H9 (cell line): Measurements from ENCODE around the gene FGD5. TPM values are rescaled to one million over a fixed set of nuclear protein-coding genes. Genes with fewer than 3 reads are reported as not detected.

Experiments
- DNase-seq: peaks from one replicate; pipeline ENCODE4 v3.0.0-alpha.2; 2017
- H2AFZ ChIP-seq: one replicate; pipeline ENCODE4 v1.6.1; 2013; ENCODE audit warnings: mild to moderate bottlenecking, low read length, control low read depth, moderate library complexity
- H2AK5ac ChIP-seq: 2 replicates; pipeline ENCODE4 v1.6.1; 2013; ENCODE audit warnings: low read length, control low read depth, mixed read lengths; ENCODE audit not compliant: insufficient read length
- H2BK120ac ChIP-seq: one replicate; pipeline ENCODE4 v1.6.1; 2013; ENCODE audit warnings: low read depth, mild to moderate bottlenecking, low read length, control low read depth, inconsistent platforms; ENCODE audit not compliant: poor library complexity, severe bottlenecking
- H2BK12ac ChIP-seq: 2 replicates; pipeline ENCODE4 v1.6.1; 2013; ENCODE audit warnings: low read length, control low read depth, mixed read lengths, low read depth; ENCODE audit not compliant: insufficient read length
- H2BK15ac ChIP-seq: 2 replicates; pipeline ENCODE4 v1.6.1; 2013; ENCODE audit warnings: low read depth, low read length, control low read depth
- H2BK20ac ChIP-seq: one replicate; pipeline ENCODE4 v1.6.1; 2013; ENCODE audit warnings: low read depth, mild to moderate bottlenecking, low read length, control low read depth, inconsistent platforms; ENCODE audit not compliant: poor library complexity, severe bottlenecking
- H2BK5ac ChIP-seq: 2 replicates; pipeline ENCODE4 v1.6.1; 2013; ENCODE audit warnings: low read length, control low read depth, mixed read lengths; ENCODE audit not compliant: insufficient read length
- H3K14ac ChIP-seq: 2 replicates; pipeline ENCODE4 v1.6.1; 2013; ENCODE audit warnings: low read length, control low read depth; ENCODE audit not compliant: insufficient read depth
- H3K18ac ChIP-seq: 2 replicates; pipeline ENCODE4 v1.6.1; 2013; ENCODE audit warnings: low read depth, mild to moderate bottlenecking, mixed read lengths, low read length, control low read depth; ENCODE audit not compliant: insufficient read length
- H3K23ac ChIP-seq: 2 replicates; pipeline ENCODE4 v1.6.1; 2013; ENCODE audit warnings: low read length, control low read depth, mixed read lengths, low read depth; ENCODE audit not compliant: insufficient read length
- H3K23me2 ChIP-seq: 2 replicates; pipeline ENCODE4 v1.6.1; 2013; ENCODE audit warnings: low read depth, mild to moderate bottlenecking, mixed read lengths, low read length, control low read depth; ENCODE audit not compliant: insufficient read length, poor library complexity, severe bottlenecking
- H3K27ac ChIP-seq: 2 replicates; pipeline ENCODE4 v1.5.1; 2013; ENCODE audit warnings: low read length, control low read depth, mixed read lengths, low read depth; ENCODE audit not compliant: insufficient read length
- H3K27me3 ChIP-seq: 2 replicates; pipeline ENCODE4 v1.6.1; 2013; ENCODE audit warnings: low read length, control low read depth, inconsistent platforms; ENCODE audit not compliant: insufficient read depth
- H3K4ac ChIP-seq: 2 replicates; pipeline ENCODE4 v1.6.1; 2013; ENCODE audit warnings: low read depth, mild to moderate bottlenecking, control low read depth, inconsistent platforms, low read length, moderate library complexity
- H3K4me1 ChIP-seq: 2 replicates; pipeline ENCODE4 v1.6.1; 2013; ENCODE audit warnings: low read length, control low read depth, inconsistent platforms; ENCODE audit not compliant: insufficient read depth
- H3K4me2 ChIP-seq: 2 replicates; pipeline ENCODE4 v1.6.1; 2013; ENCODE audit warnings: low read length, control low read depth, mixed read lengths; ENCODE audit not compliant: insufficient read length, insufficient read depth
- H3K56ac ChIP-seq: 2 replicates; pipeline ENCODE4 v1.6.1; 2013; ENCODE audit warnings: low read depth, mild to moderate bottlenecking, mixed read lengths, low read length, control low read depth; ENCODE audit not compliant: insufficient read length
- H3K79me1 ChIP-seq: 2 replicates; pipeline ENCODE4 v1.6.1; 2013; ENCODE audit warnings: low read depth, mild to moderate bottlenecking, moderate library complexity, low read length, control low read depth, inconsistent platforms; ENCODE audit not compliant: insufficient read depth, poor library complexity, severe bottlenecking
- H3K79me2 ChIP-seq: 2 replicates; pipeline ENCODE4 v1.6.1; 2013; ENCODE audit warnings: low read length, control low read depth, inconsistent platforms; ENCODE audit not compliant: insufficient read depth
- H3K9ac ChIP-seq: 2 replicates; pipeline ENCODE4 v1.6.1; 2013; ENCODE audit warnings: low read length, control low read depth, mixed read lengths; ENCODE audit not compliant: insufficient read length; ENCODE audit errors: extremely low read depth
- H3K9me3 ChIP-seq: one replicate; pipeline ENCODE4 v1.6.1; 2013; ENCODE audit warnings: low read depth, low read length, inconsistent platforms; ENCODE audit not compliant: control insufficient read depth
- H3T11ph ChIP-seq: one replicate; pipeline ENCODE4 v1.6.1; 2013; ENCODE audit warnings: mild to moderate bottlenecking, low read length, control low read depth, inconsistent platforms
- H4K20me1 ChIP-seq: one replicate; pipeline ENCODE4 v1.6.1; 2013; ENCODE audit not compliant: control insufficient read depth, insufficient read length, insufficient read depth
- H4K5ac ChIP-seq: 2 replicates; pipeline ENCODE4 v1.6.1; 2013; ENCODE audit warnings: low read depth, mild to moderate bottlenecking, mixed read lengths, low read length, control low read depth; ENCODE audit not compliant: insufficient read length
- H4K8ac ChIP-seq: replicated peaks from 2 replicates; pipeline ENCODE4 v1.6.1; 2013; ENCODE audit warnings: low read length, control low read depth, mixed read lengths, low read depth; ENCODE audit not compliant: insufficient read length
- H4K91ac ChIP-seq: 2 replicates; pipeline ENCODE4 v1.6.1; 2013; ENCODE audit warnings: low read depth, mild to moderate bottlenecking, moderate library complexity, mixed read lengths, low read length, control low read depth; ENCODE audit not compliant: insufficient read length
- H3K27ac Mint-ChIP-seq, 3 experiments: 2 replicates in 2 of 3; 3 replicates in 1 of 3; pipeline ENCODE4 v1.8.0; 2020 to 2021; ENCODE audit warnings: mixed read lengths in 3 of 3, mild to moderate bottlenecking in 1 of 3, moderate library complexity in 1 of 3
- H3K27me3 Mint-ChIP-seq: 2 replicates; pipeline ENCODE4 v1.8.0; 2021; ENCODE audit warnings: low read depth, mild to moderate bottlenecking, moderate library complexity, mixed read lengths
- H3K36me3 Mint-ChIP-seq, 3 experiments: 2 replicates in 2 of 3; 3 replicates in 1 of 3; pipeline ENCODE4 v1.8.0; 2020 to 2021; ENCODE audit warnings: low read depth in 3 of 3, mixed read lengths in 3 of 3; ENCODE audit not compliant: insufficient read depth in 1 of 3
- H3K4me1 Mint-ChIP-seq, 2 experiments: 2 replicates each; pipeline ENCODE4 v1.8.0; 2020; ENCODE audit warnings: mixed read lengths in 2 of 2
- H3K4me3 Mint-ChIP-seq, 2 experiments: 2 replicates in 1 of 2; 3 replicates in 1 of 2; pipeline ENCODE4 v1.8.0; 2020 to 2021; ENCODE audit warnings: mild to moderate bottlenecking in 2 of 2, mixed read lengths in 2 of 2, moderate library complexity in 1 of 2
- H3K9me3 Mint-ChIP-seq, 2 experiments: 2 replicates in 1 of 2; 3 replicates in 1 of 2; pipeline ENCODE4 v1.8.0; 2020; ENCODE audit warnings: mild to moderate bottlenecking in 2 of 2, mixed read lengths in 2 of 2, moderate library complexity in 1 of 2
- CTCF ChIP-seq: fragments of 200-600 bp; sonication (generic); conservative IDR thresholded peaks from 3 replicates; pipeline ENCODE4 v1.8.0; 2021; ENCODE audit warnings: antibody characterized with exemption, mild to moderate bottlenecking
- WGBS: extraction: QIAGEN DNeasy Blood & Tissue Kit; methylation state at CpG from one replicate; pipeline ENCODE4 v1.1.7; 2013; ENCODE audit warnings: missing lambda C conversion rate, low lambda C conversion rate, mixed read lengths; ENCODE audit not compliant: insufficient read length; ENCODE audit errors: extremely low coverage; 5-methylcytosine and 5-hydroxymethylcytosine counted together
- total RNA-seq: library from RNA; stranded (reverse); gene quantifications from 2 replicates; pipeline ENCODE4 v1.2.1, GENCODE V29; 2021

The FGD5 gene
- total RNA-seq, 1 experiment from 2014 or later, result 7.8 TPM

DNA sequence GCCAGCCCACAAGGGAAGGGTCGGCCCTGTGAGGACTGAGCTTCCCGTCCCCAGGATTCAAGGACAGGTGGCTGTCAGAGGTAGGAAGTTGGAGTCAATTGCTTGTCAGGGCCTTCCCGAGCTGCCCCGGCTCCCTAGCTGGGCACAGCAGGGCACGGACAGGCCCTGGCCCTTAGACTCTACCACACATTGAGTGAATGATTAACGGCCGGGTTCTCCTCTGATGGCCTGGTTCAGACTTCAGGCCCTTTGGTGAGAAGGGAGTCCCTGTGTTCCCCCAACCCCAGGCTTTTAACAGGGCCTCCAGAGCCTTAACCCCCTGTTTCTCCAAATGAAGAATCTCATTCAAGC, 16.4 kb upstream of the FGD5 start:
- H2AK5ac ChIP-seq, result no peak overlapping the region

More for the DNA sequence above, 16.4 kb upstream of the FGD5 start:
- Histone ChIP-seq H4K5ac (no peak overlapping the region), H2BK15ac (no peak overlapping the region), H3K23ac (no peak overlapping the region), H2BK20ac (no peak overlapping the region), H2BK12ac (no peak overlapping the region), H3K79me1 (no peaks in the 10 kb centered on the region), H3K4me2 (no peak overlapping the region), H3K56ac (no peak overlapping the region), H3K4me1 (no peaks in the 10 kb centered on the region), H3K14ac (no peak overlapping the region), H3K4ac (no peak overlapping the region), H2BK120ac (no peak overlapping the region), H3T11ph (no peak overlapping the region), H4K20me1 (no peaks in the 10 kb centered on the region), H3K18ac (no peak overlapping the region), H4K91ac (no peak overlapping the region), H2AFZ (no peak overlapping the region), H3K79me2 (no peaks in the 10 kb centered on the region), H3K9ac (no peak overlapping the region), H4K8ac (no peak overlapping the region), H3K23me2 (no peaks in the 10 kb centered on the region), H2BK5ac (no peak overlapping the region), H3K27ac (no peak overlapping the region), H3K9me3 (no peaks in the 10 kb centered on the region), H3K27me3 (no peaks in the 10 kb centered on the region; the same call in 1 of the 2 replicates)
- Mint-ChIP-seq H3K27ac (no peak overlapping the region), H3K4me3 (no peak overlapping the region), H3K4me1 (peaks cover 2 to 28% of the 10 kb centered on the region in 2 experiments), H3K36me3 (no peaks in the 10 kb centered on the region), H3K27me3 (peaks cover 29% of the 10 kb centered on the region), H3K9me3 (no peaks in the 10 kb centered on the region)
- WGBS, result no CpG with 5 or more reads among the region's 7 CpGs
- no peak for TF ChIP-seq CTCF
- DNase-seq, result no peak
